ENCODE results near the gene CES2. TPM values are rescaled to one million over a fixed set of nuclear protein-coding genes. Genes with fewer than 3 reads are reported as not detected.

CES2 gene, protein sequence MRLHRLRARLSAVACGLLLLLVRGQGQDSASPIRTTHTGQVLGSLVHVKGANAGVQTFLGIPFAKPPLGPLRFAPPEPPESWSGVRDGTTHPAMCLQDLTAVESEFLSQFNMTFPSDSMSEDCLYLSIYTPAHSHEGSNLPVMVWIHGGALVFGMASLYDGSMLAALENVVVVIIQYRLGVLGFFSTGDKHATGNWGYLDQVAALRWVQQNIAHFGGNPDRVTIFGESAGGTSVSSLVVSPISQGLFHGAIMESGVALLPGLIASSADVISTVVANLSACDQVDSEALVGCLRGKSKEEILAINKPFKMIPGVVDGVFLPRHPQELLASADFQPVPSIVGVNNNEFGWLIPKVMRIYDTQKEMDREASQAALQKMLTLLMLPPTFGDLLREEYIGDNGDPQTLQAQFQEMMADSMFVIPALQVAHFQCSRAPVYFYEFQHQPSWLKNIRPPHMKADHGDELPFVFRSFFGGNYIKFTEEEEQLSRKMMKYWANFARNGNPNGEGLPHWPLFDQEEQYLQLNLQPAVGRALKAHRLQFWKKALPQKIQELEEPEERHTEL
- total RNA-seq (2021; fragmentation: NEBNext Ultra II Directional; extraction: Animal tissue kit (Norgen Biotek cat#: 25700)) (14.4 and 14.7 TPM in 2 replicates), polyA plus RNA-seq (2011; rRNA removed) (8.6 and 16.8 TPM in 2 replicates), polyA minus RNA-seq (2011; rRNA and poly(A)+ RNA removed) (16.0 and 19.1 TPM in 2 replicates)
- polyA plus RNA-seq (2011; cell fraction: cytosol; rRNA removed) = 12.2 TPM
- polyA plus RNA-seq (2011; cell fraction: nucleus; rRNA removed) = 34.5 TPM
- polyA plus RNA-seq (2012, experiment 1 of 2) = 12.3 to 15.9 TPM (median 14.2 TPM) in 4 replicates
- 10.4 TPM for polyA plus RNA-seq (2012, experiment 2 of 2)
- 14.2 TPM for polyA plus RNA-seq (2013, experiment 1 of 2)
- 12.1 TPM for polyA plus RNA-seq (2013, experiment 2 of 2)
- polyA minus RNA-seq (2011; cell fraction: cytosol; rRNA and poly(A)+ RNA removed) = 9.0 TPM
- polyA minus RNA-seq (2011; cell fraction: nucleus; rRNA and poly(A)+ RNA removed) = 33.8 TPM
- long read RNA-seq, experiment 1, partial matches to known transcripts = 0 of 4 reads
- long read RNA-seq, experiment 1, other reads (novel, unspliced or antisense) = 1 of 4 reads
- long read RNA-seq, experiment 2, partial matches to known transcripts = 1 of 5 reads
- long read RNA-seq, experiment 2, other reads (novel, unspliced or antisense) = 1 of 5 reads

DNA sequence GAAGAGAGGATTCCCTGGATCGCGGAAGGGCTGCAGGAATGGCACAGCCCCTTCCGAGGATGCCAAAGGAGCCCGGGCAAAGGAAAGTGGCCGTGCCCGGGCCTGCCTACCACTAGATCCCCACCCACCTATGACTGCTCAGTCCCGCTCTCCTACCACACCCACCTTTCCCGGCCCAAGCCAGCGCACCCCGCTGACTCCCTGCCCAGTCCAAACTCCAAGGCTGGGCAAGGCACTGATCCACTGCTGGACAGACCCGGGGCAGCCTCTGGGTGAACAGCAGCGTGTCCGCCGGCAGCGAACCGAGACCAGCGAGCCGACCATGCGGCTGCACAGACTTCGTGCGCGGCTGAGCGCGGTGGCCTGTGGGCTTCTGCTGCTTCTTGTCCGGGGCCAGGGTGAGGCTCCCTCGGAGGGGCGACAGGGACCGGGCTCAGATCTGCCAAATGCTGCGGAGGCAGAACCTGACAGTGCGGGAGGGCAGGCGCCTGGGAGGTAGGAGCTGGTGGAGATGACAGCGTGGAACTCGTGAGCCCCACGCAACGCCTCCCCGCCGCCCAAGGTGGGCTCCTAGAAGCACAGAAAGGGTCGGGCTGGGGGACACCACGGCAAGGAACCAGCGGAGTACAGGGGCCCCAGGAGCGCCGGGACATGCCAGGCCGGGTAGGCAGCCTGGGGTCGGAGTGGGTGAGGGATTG, at the start of gene CES2:
Gene CES2 (plus strand): TSS at position 203 of the 698 bp plus-strand sequence. CDS start 120 bp downstream, at position 323.
- Histone ChIP-seq H3K27ac (ENCODE audit: low read depth, low read length) (no peak within 1 kb of the TSS), H2BK120ac (replicated peaks; ENCODE audit: low read depth, low read length) (no peak within 1 kb of the TSS), H2AFZ (ENCODE audit: low read length) (peak within 1 kb of the TSS; percentile 77; the same call in 1 of the 2 replicates), H4K8ac (ENCODE audit: extremely low read depth, insufficient read depth, low read length) (peak within 1 kb of the TSS; percentile 22; the same call in 1 of the 2 replicates), H2BK5ac (ENCODE audit: low read depth, low read length) (no peak within 1 kb of the TSS), H4K91ac (replicated peaks; ENCODE audit: insufficient read length, low read length) (peak within 1 kb of the TSS; percentile 60), H2BK20ac (ENCODE audit: low read length) (no peak within 1 kb of the TSS), H3K79me1 (ENCODE audit: low read depth, low read length) (peaks cover 2% of the 10 kb centered on the region; the same call in 1 of the 2 replicates), H3K36me3 (ENCODE audit: control insufficient read depth in 2 of 4, insufficient read depth in 4 of 4, low read length in 3 of 4) (peaks cover 0 to 3% (median under 1%) of the 10 kb centered on the region in 4 experiments; a peak in 2 of 8 replicates), H3K27me3 (replicated peaks in 1 of 4; ENCODE audit: control insufficient read depth in 3 of 4, extremely low read depth in 1 of 4, insufficient read depth in 3 of 4, low read length in 3 of 4) (peaks cover 0 to 9% (median 6%) of the 10 kb centered on the region in 4 experiments; a peak in 4 of 7 replicates), H3K23ac (ENCODE audit: insufficient read length) (no peak within 1 kb of the TSS), H3K9me3 (ENCODE audit: insufficient read depth in 2 of 2, low read depth in 1 of 2, low read length in 1 of 2) (no peaks in the 10 kb centered on the region), H3K79me2 (ENCODE audit: control insufficient read depth in 1 of 2, insufficient read depth in 2 of 2, low read length in 2 of 2) (no peaks in the 10 kb centered on the region; a peak in 1 of 4 replicates), H3K23me2 (ENCODE audit: low read depth, low read length) (peaks cover 15% of the 10 kb centered on the region; the same call in 1 of the 2 replicates), H3K4me3 (ENCODE audit: extremely low read depth in 1 of 4, insufficient read depth in 2 of 4, low read depth in 3 of 4, low read length in 4 of 4) (peak within 1 kb of the TSS; percentile 79 to 92 (median 90)), H2AK5ac (ENCODE audit: low read depth, low read length) (no peak within 1 kb of the TSS; the same call in 1 of the 2 replicates), H4K20me1 (replicated peaks in 1 of 2; ENCODE audit: control insufficient read depth in 1 of 2, insufficient read depth in 2 of 2, low read length in 2 of 2) (peaks cover 2 to 9% of the 10 kb centered on the region in 2 experiments), H3K4me2 (ENCODE audit: insufficient read depth in 1 of 2, low read depth in 2 of 2, low read length in 2 of 2) (peak within 1 kb of the TSS; percentile 89 to 99), H2BK15ac (ENCODE audit: low read length) (no peak within 1 kb of the TSS), H3K4ac (replicated peaks; ENCODE audit: insufficient read length, low read depth, low read length) (peak within 1 kb of the TSS; percentile 91), H3K56ac (replicated peaks; ENCODE audit: insufficient read length, low read depth, low read length) (no peak within 1 kb of the TSS), H3K18ac (ENCODE audit: extremely low read depth, low read length) (peak within 1 kb of the TSS; percentile 95), H4K5ac (ENCODE audit: insufficient read length, low read depth, low read length) (no peak within 1 kb of the TSS), H3K9ac (replicated peaks in 1 of 4; ENCODE audit: extremely low read depth in 1 of 4, low read depth in 3 of 4, low read length in 3 of 4) (peak within 1 kb of the TSS; percentile 42 to 78 (median 60)), H2BK12ac (ENCODE audit: low read depth, low read length) (peak within 1 kb of the TSS; percentile 84; the same call in 1 of the 2 replicates), H3K4me1 (replicated peaks in 1 of 4; ENCODE audit: control insufficient read depth in 3 of 4, insufficient read depth in 4 of 4, low read length in 3 of 4) (peaks cover 0 to 9% (median 5%) of the 10 kb centered on the region in 4 experiments; a peak in 4 of 7 replicates), H3K14ac (ENCODE audit: insufficient read length) (no peak within 1 kb of the TSS)
- POLR2A ChIA-PET (ENCODE audit: partially characterized antibody) = interaction anchor here (1.2 to 1.8 kb wide), 3 partner anchors 10 to 55 kb away, joined by 3 to 5 read pairs (median 3); partner anchors contain the start of gene PDP2
- WGBS, 2 experiments (ENCODE audit: extremely low coverage in 1 of 2, insufficient coverage in 1 of 2, insufficient read length in 1 of 2, insufficient replicate concordance in 2 of 2, low coverage in 1 of 2, low lambda C conversion rate in 2 of 2, missing lambda C conversion rate in 1 of 2) = 67% methylated on average over 33 of the region's 44 CpGs; no CpG with 5 or more reads in 1 of the 2 experiments
- CTCF ChIA-PET (ENCODE audit: partially characterized antibody) = interaction anchor here (1.0 to 3.2 kb wide), 3 partner anchors 10 to 43 kb away, joined by 3 to 10 read pairs (median 3); no protein-coding TSS in a partner anchor
- FAIRE-seq = no peak
- DNase-seq (ENCODE audit: low read depth in 1 of 2, low spot score in 2 of 2) = no peak
- TF ChIP-seq SAP30 (IDR thresholded peaks at IDR 0.05; ENCODE audit: insufficient read depth, insufficient replicate concordance, low read length) (no peak), SIRT6 (IDR thresholded peaks at IDR 0.05; ENCODE audit: low read length) (no peak), MAX (IDR thresholded peaks at IDR 0.05) (peak; percentile 29; the same call in 1 of the 2 replicates), TBP (IDR thresholded peaks at IDR 0.05; ENCODE audit: low read depth, low read length) (no peak)

Data from H1 (cell line).